HG02840 (cell line): ENCODE results near the gene NQO1.

Experiments used
- ATAC-seq: cut with Tn5 transposase; IDR thresholded peaks from one replicate; pipeline ENCODE4 v1.9.1; 2021; ENCODE audit warnings: mild to moderate bottlenecking, moderate library complexity, moderate number of reproducible peaks; ENCODE audit not compliant: unreplicated experiment, low FRiP score

Gene NQO1

DNA sequence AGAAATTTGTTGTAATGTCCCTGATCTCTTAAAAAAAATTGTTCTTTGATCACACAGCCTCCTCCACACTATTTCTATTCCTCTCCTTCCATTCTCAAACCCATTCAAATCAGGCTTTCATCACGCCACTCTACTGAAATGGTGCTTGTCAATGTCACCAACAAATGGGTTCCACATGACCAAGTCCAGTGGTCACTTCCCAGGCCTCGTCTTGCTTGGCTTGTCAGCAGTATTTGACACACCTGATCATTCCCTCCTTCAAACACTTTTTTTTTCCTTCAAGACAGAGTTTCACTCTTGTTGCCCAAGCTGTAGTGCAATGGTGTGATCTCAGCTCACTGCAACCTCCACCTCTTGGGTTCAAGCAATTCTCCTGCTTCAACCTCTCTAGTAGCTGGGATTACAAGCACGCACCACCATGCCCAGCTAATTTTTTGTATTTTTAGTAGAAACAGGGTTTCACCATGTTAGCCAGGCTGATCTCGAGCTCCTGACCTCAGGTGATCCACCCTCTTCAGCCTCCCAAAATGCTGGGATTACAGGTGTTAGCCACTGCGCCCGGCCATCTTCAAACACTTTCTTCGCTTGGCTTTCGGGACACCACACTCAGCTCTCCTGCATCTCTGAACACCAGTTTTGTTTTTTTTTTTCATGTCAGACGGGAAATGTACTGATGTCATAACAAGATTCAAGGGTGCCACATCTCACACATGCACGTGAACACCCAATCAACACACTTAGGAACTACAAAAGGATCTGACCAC, 18.3 kb downstream of the NQO1 start:
- no peak for ATAC-seq

DNA sequence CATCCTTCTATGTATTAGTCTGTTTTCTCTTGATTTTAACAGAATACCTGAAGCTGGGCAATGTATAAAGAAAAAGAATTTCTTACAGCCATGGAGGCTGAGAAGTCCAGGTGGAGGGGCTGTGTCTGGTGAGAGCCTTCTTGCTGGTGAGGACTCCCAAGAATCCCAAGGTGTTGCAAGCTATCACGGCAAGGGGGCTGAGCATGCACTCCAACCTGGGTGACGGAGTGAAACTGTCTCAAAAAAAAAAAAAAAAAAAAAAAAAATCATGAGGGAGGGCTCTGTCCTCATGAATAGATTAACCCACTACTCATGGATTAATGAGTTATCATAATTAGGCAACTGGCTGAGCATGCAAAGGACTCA, 19.4 kb downstream of the NQO1 start:
- no peak for ATAC-seq

DNA sequence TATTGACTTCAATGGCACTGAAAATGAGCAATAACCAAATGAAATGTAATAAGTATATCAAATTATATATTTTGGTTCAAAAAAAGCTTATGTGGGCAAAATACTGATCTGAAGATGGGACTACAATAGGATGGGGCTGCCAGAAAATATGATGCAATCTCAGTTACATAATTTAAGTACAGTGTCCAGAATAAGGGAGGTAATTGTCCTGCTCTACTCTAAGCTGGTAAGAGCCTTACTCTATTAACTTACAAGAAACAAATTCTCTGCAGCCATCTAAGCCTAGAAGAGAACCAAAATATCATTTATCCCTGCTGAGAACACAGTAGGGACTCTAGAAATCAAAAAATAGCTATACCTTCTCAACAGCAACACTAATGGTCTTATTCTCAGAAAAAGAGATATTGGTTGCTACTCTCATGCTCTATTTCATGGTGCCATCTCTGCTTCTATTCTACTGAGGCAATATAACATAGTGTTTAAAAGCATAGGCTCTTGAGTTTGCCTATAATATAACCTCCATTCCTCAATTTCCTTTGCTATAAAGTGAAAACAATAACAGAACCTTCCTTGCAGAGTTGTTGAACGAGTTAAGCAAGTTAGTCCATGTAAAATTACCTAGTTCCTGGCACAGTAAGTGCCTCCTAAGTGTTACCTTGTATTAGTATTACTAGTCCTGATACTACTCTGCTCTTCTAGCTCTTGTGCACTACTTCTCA, 19.9 kb downstream of the NQO1 start:
- ATAC-seq: no peak

DNA sequence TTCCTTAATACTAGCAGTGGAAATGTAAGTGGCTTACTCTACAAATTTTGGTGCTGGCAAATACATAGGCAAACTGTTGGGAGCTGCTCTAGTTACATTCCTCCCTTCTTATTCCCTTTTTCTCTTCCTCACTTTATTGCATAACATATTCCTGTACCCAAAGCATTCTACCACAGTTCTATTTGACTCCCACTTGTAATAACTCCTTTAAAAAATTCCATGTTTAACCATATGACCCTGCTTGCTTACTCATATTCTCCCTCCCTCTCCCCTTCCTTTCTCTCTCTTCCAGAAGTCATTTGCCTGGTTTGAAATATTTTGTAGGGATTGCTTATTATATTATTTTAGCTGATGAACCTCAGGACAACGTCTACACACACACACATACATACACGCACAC, 22.7 kb downstream of the NQO1 start:
- no peak for ATAC-seq

DNA sequence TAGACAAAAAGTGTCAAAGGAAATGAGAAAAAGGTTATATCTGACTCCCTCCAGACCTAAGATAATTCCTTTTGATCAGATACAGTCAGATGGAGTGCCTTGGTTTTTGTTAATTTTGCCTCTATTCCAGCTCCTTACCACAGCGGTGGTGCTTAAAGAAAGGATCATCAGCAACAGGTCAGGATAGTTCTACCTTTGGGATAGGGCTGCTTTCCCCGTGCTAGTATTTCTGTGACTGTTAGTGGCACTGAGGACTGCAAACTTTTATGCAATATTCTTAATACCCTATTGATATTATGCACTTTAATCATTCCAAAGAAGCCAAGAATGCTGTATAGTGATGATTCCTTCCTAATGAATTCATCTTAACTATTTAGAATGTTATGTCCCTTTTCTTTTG, 24.5 kb downstream of the NQO1 start:
- no peak for ATAC-seq

DNA sequence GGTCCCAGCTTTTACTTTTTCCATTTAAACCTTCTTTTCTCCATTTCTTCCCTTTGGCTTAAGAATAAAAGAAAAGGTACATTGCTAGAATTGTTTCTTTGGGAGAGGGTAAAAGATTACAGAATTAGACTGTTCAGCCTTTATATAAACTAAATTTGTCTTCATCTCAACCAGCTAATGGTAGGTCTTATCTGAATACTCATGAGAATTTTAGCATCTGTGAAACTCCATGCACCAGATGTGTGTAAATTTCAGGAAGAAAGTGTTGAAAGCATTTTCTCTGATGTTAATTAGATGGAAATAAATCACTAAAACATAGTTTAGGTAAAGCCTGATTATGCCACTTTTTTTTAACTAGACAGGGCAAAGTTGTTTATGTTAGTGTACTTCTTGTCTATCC, 24.9 kb downstream of the NQO1 start:
- ATAC-seq: no peak

DNA sequence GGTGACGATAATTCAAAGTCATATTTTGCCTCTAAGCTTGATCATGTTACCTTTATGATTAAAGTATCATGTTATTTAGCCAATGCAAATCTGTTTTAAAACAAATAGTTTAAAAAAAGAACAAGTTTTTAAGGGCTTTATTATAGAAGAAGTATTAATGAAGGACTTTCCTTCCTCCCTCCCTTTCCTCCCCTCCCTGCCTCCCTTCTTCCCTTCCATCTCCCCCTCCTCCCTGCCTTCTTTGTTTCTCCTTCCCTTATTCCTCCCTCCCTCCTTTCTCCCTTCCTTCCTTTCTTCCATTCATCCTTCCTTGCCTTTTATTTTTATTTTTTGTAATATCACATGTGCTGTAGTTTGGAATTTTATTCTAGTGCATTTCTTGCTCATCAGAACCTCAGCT, 26.4 kb downstream of the NQO1 start:
- ATAC-seq: no peak

DNA sequence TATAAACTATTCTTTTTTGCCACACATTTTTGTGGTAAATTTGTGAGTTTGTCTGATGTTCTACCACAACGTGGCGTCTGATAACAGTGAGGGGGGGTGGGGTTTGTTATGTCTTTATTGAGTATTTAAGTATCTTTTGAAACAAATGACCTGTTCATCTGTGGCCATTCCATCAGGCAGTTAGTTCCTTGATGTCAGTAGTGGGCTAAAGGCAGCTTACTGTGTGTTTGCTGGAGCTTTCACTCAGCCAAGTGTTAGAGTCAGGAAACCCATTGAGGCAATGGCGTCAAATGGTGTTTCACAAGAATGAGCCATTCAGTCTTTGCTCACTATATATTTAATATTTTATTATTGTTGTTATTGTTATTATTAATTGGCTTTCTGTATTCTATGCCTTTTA, 28.0 kb downstream of the NQO1 start:
- no peak for ATAC-seq

DNA sequence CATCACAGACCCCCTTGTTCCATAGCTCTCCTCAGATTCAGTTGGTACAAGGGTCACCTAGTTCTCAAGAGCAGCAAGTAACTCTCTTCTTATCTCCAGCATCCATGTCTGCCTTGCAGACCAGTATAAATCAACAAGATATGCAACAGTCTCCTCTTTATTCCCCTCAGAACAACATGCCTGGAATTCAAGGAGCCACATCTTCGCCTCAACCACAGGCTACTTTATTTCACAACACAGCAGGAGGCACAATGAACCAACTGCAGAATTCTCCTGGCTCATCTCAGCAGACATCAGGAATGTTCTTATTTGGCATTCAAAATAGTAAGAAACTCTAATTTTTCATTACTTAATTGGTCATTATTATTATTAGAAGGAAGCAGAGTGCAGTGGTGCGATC, 32.4 kb downstream of the NQO1 start:
- ATAC-seq: no peak

DNA sequence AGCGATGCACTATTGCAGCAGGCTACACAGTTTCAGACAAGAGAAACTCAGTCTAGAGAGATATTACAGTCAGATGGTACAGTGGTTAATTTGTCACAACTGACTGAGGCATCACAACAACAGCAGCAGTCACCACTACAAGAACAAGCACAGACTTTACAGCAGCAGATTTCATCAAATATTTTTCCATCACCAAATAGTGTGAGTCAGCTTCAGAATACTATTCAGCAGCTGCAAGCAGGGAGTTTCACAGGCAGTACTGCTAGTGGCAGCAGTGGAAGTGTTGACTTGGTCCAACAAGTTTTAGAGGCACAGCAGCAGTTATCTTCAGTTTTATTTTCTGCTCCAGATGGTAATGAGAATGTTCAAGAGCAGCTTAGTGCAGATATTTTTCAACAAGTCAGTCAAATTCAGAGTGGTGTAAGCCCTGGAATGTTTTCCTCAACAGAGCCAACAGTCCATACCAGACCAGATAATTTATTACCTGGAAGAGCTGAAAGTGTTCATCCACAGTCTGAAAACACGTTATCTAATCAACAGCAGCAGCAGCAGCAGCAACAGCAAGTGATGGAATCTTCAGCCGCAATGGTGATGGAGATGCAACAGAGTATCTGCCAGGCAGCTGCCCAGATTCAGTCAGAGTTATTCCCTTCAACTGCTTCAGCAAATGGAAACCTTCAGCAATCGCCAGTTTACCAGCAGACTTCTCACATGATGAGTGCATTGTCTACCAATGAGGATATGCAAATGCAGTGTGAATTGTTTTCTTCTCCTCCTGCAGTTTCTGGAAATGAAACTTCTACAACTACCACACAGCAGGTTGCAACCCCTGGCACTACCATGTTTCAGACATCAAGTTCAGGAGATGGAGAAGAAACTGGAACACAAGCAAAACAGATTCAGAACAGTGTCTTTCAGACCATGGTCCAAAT, 34.1 kb downstream of the NQO1 start:
- ATAC-seq: no peak

DNA sequence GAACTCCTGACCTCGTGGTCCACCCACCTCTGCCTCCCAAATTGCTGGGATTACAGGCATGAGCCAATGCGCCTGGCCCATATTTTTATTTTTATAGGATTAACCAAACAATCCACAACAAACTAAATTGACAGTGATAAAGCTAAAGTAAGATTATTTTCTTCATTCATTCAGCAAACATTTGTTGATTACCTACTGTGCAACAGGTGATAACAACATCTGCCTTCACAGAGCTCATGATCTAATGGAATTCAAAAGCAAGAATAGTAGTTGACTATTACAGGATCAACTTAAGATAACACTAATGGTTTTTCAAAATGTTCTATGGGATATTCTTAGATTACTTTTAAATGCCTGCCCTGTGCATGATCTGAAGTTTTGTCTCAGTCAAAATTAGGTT, 37.8 kb downstream of the NQO1 start:
- ATAC-seq: no peak

DNA sequence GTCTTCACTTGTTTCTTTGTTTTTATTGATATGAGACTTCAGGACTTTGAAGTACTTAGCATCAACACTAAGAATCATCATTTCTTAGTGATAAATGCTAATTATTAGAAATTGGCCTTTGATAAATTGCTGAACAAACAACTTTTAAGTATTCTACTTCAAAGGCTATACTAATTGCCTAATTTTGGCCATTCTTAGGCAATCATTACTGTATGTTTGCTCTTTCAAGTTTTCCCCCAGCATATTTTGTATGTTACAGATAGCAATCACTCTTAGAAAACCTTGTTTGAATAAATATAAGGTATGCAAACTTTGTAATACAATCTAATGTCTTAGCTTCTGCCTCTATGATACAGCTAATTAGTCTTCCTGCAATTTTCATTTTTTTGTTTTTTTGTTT, 46.0 kb downstream of the NQO1 start:
- ATAC-seq: no peak

DNA sequence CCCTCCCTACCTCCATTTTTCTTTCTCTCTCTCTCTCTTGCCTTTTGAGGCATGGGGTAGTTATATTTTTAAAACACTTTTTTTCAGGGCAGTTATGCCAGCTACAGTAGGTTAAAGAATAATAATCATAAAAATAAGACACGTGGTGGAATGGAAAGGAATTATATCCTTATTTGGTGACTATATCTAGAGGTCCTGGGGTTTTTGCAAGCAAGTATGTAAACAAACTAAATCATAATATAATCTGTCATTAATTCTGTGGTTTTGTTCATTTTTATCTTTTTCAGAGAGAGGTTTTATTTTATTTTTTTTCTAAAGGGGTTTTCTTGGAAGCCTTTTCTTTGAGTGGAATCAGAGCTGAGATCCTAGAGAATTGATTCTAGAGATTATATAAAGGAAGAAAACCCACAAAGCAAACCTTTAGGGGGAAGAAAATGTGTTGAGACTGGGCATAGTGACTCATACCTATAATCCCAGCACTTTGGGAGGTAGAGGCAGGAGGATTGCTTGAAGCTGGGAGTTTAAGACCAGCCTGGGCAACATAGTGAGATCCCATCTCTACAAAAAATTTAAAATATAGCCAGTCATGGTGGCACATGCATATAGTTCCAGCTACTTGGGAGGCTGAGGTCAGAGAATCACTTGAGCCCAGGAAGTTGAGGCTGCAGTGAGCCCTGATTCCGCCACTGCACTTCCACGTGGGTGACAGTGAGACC, 53.2 kb downstream of the NQO1 start:
- no peak for ATAC-seq

DNA sequence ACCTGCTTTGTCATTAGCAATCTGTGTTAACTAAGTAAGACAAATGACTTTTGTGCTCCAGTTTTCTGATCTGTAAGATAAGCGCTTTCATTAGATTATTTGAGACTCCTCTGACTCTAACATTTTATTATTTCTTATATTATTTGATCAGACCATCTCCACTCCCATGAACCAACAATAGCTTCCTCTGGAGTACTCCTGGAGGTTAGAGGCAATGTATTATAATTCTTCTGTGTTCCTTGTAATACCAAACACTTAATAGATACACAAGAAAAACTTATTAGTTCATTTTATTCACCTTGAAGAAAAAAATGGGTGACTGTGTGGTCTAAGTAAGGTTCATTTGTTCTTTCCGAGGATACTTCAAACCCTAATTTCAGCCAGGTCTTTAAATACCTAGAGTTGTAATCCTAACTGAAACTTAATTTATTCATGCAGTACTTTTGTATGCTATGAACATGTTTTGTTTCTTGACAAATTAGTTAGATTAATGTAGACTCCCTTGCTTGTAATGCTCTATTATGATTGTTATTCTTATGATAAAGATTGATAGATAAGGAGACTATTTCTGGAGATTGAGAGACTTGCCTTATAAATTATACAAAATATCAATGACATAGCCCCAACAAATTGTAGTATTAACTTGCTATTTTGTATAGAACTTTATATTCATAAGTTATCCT, 53.9 kb downstream of the NQO1 start:
- no peak for ATAC-seq

DNA sequence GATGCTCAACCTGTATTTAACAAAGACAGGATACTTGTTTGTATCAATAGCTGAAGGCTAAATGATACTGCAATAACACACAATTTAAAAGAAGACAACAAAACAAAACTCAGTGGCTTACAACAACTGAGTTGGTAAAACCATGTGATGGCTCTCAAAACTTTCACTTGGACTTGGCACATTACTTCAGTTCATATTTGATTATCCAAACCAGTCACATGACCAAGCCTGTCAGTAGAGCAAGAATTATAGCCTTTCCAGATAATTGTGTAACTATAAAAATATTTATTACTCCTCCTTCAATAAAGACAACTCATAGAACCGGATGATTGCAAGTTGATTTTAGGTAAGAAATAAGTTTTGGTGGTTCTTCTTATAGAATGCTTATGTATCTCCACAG, 56.8 kb downstream of the NQO1 start:
- ATAC-seq: no peak

DNA sequence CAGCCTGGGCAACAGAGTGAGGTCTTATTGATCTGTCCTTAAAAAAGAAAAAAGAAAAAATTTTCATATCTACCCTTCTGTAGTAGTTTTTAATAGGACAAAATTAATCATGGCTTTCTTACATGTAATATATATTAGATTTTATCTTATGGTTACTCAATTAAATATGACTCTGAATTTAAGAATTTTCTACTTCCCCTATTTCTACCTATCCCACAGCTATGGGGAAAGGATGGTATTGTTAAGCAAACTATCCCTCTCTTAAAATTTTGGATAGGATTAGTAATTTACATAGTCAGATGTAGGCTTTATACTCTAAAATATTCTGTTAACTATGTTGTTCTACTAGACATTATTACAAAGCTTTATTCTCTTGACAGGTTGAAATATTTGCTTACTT, 62.5 kb downstream of the NQO1 start:
- ATAC-seq: no peak

DNA sequence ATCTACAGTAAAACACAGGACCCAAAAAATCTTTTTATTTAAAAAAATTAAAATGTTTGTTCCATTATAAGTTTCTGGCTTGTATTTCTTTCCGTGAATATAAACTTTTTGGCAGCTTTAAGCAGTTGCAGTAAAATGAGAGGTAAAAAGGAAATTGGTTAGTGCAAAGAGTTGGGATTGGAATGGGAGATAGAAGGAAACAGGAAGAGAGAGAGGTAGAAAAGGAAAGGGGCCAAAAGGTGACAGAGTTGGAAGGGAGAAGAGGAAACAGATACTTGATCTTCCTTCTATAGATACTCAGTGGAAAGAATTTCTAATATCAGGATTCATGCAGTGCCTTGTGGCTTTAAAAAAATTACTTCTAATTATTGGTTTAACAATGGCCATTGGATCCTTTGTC, 63.5 kb downstream of the NQO1 start:
- ATAC-seq: no peak

DNA sequence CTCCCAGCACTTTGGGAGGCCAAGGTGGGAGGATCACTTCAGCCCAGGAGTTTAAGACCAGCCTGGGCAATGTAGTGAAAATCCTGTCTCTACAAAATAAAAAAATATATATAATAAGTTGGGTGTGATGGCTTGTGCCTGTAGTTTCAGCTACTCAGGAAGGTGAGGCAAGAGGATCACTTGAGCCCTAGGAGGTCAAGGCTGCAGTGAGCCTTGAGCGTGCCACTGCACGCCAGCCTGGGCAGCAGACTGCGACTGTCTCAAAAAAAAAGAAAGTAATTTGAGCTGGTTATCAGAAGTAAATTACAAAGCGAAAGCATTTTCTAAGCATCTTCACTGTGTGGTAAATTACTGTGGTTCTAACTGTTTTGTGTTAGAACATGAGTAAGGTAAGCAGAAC, 66.2 kb downstream of the NQO1 start:
- no peak for ATAC-seq
